Testis (tissue), 3 donors: ENCODE measurements around the gene LRRC45. TPM values are rescaled to one million over a fixed set of nuclear protein-coding genes. Genes with fewer than 3 reads are reported as not detected.

Experiments
- DNase-seq: peaks from one replicate; pipeline ENCODE4 v3.0.0-alpha.2; 2019
- H3K27ac ChIP-seq, 2 donors: fragments of 200-600 bp; sonication (generic); one replicate each; pipeline ENCODE4 v1.5.1; 2019
- H3K27me3 ChIP-seq: fragments of 200-600 bp; sonication (generic); one replicate; pipeline ENCODE4 v1.5.1; 2019
- H3K36me3 ChIP-seq: fragments of 200-600 bp; sonication (generic); one replicate; pipeline ENCODE4 v1.5.1; 2017; ENCODE audit warnings: low read depth; ENCODE audit errors: missing control alignments
- H3K4me1 ChIP-seq: fragments of 200-600 bp; sonication (generic); one replicate; pipeline ENCODE4 v1.5.1; 2019
- H3K4me3 ChIP-seq, 2 donors: fragments of 200-600 bp; sonication (generic); one replicate each; pipeline ENCODE4 v1.5.1; 2017 to 2019
- H3K9me3 ChIP-seq: fragments of 200-600 bp; sonication (generic); one replicate; pipeline ENCODE4 v1.5.1; 2017
- POLR2A ChIP-seq: fragments of 450-650 bp; IDR thresholded peaks from one replicate; pipeline ENCODE4 v1.6.1; 2017; ENCODE audit warnings: antibody characterized with exemption, mild to moderate bottlenecking, moderate library complexity
- WGBS, 2 donors: methylation state at CpG; one replicate each; pipeline ENCODE4 v1.1.5; 2018; 5-methylcytosine and 5-hydroxymethylcytosine counted together
- intact Hi-C: fragments of 100-400 bp; cut with DNase I; formaldehyde crosslinking; loops from one replicate; pipeline ENCODE4 v1.15.1; 2023; ENCODE audit warnings: low total_unique reads
- polyA plus RNA-seq: library from polyadenylated mRNA; stranded (reverse); fragments of 350-450 nt; fragmentation: Illumina TruSeq; extraction: RNeasy Lipid Tissue Mini Kit (QIAGEN cat#74804); gene quantifications from one replicate; pipeline ENCODE4 v1.2.3, GENCODE V29; 2014; ENCODE audit warnings: low read depth, low replicate concordance; ENCODE audit not compliant: insufficient read depth
- total RNA-seq, 2 donors: library from RNA; depleted of rRNA; stranded (reverse); fragments of >200 nt; gene quantifications; one replicate each; pipeline ENCODE4 v1.2.3, GENCODE V29; 2016
- TF ChIP-seq, protein P1 (sequence below), 3 experiments: fragments of 450-650 bp in 2 of 3; fragments of 200-600 bp in 1 of 3; sonication (generic) in 1 of 3; IDR thresholded peaks; one replicate each; pipeline ENCODE4 v1.5.1; 2016 to 2019; ENCODE audit warnings: antibody characterized with exemption in 3 of 3, mild to moderate bottlenecking in 2 of 3, moderate library complexity in 1 of 3

Gene LRRC45
- total and polyA plus RNA-seq, 3 donors from 2014 or later: 5.7 to 12.8 (median 10.7) TPM

DNA sequence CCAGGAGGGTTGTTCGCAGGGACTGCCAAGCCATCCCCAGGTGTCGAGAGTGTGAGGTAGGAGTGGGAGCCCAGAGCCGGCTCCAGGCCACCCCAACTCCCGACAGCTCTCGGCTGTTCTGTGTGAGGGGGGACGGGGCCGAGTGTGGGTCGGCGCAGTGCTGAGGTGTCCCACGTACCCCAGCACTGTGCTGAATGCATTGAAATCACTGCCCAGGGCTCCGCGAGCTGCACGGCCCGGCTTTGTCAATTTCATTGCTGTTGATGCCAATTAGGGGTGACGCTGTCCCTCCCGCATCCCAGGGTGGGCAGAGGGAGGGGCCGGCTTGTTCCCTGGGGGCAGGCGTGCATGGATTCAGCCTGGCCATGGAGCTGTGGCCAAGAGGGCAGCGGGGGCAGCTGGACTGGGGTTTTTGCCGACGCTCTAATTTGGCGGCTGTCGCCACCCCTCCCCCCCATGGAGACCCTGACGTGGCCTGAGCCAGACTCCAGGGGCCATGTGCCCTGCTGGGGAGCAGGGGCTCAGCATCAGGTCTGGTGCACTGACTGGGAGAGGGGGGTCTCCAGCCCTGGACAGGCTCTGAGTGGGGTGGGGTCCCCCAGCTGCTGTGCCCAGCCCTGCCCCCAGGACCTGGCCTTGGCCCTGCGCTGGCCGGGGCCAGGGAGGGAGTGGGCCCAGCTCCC is 14.7 kb upstream of the LRRC45 start:
- Histone ChIP-seq H3K4me3 (no peak overlapping the region), H3K27me3 (no peaks in the 10 kb centered on the region), H3K4me1 (peaks cover 5% of the 10 kb centered on the region), H3K27ac (no peak overlapping the region), H3K36me3 (no peaks in the 10 kb centered on the region), H3K9me3 (no peaks in the 10 kb centered on the region)
- TF ChIP-seq POLR2A: no peak
- TF ChIP-seq, protein P1, sequence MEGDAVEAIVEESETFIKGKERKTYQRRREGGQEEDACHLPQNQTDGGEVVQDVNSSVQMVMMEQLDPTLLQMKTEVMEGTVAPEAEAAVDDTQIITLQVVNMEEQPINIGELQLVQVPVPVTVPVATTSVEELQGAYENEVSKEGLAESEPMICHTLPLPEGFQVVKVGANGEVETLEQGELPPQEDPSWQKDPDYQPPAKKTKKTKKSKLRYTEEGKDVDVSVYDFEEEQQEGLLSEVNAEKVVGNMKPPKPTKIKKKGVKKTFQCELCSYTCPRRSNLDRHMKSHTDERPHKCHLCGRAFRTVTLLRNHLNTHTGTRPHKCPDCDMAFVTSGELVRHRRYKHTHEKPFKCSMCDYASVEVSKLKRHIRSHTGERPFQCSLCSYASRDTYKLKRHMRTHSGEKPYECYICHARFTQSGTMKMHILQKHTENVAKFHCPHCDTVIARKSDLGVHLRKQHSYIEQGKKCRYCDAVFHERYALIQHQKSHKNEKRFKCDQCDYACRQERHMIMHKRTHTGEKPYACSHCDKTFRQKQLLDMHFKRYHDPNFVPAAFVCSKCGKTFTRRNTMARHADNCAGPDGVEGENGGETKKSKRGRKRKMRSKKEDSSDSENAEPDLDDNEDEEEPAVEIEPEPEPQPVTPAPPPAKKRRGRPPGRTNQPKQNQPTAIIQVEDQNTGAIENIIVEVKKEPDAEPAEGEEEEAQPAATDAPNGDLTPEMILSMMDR (IDR thresholded peaks at IDR 0.05): no peak
- WGBS, 2 donors: 91 to 93% methylated on average over 16 to 21 of the region's 26 CpGs
- intact Hi-C loops: no loop called here
- DNase-seq: no peak

DNA sequence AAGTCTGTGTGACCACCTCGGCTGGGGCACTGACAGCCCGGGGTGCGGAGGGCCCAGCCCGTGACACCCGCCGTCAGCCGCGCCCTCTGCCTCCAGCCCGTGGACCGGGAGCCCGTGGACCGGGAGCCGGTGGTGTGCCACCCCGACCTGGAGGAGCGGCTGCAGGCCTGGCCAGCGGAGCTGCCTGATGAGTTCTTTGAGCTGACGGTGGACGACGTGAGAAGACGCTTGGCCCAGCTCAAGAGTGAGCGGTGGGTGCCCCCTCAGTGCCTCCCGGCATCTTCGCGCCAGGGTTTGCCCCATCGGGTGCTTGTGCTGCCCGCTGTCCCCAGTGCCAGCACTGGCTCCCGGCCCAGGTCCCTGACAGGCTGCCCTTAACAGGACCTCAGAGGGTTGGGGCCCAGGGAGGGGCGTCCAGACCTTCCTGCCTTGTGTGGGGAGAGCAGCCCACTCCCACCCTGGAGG is 14.1 kb upstream of the LRRC45 start:
- TF ChIP-seq, protein P1 (IDR thresholded peaks at IDR 0.05): no peak
- no peak for TF ChIP-seq POLR2A
- H3K9me3 ChIP-seq: no peaks in the 10 kb centered on the region
- intact Hi-C loops: no loop called here
- H3K4me1 ChIP-seq: peaks cover 6% of the 10 kb centered on the region
- WGBS, 2 donors: 95% methylated on average over 19 of the region's 28 CpGs; no CpG with 5 or more reads in 1 of the 2 donors
- H3K36me3 ChIP-seq: no peaks in the 10 kb centered on the region
- no peak overlapping the region for H3K27ac ChIP-seq
- no peaks in the 10 kb centered on the region for H3K27me3 ChIP-seq
- H3K4me3 ChIP-seq: no peak overlapping the region
- no peak for DNase-seq

DNA sequence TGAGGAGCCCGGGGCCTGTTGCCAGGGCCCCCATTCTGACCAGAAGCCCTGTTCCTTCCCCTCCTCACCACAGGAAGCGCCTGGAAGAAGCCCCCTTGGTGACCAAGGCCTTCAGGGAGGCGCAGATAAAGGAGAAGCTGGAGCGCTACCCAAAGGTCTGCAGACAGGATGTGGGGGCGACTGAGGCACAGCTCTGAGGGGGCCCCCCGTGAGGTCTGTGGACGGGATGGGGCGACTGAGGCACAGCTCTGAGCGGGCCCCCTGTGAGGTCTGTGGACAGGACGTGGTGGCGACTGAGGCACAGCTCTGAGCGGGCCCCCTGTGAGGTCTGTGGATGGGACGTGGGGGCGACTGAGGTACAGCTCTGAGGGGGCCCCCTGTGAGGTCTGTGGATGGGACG is 13.7 kb upstream of the LRRC45 start:
- H3K27ac ChIP-seq: no peak overlapping the region
- H3K4me3 ChIP-seq: no peak overlapping the region
- no peaks in the 10 kb centered on the region for H3K9me3 ChIP-seq
- intact Hi-C loops: no loop called here
- H3K27me3 ChIP-seq: no peaks in the 10 kb centered on the region
- no peak for DNase-seq
- WGBS, 2 donors: 83 to 92% methylated on average over 2 to 14 of the region's 15 CpGs
- H3K36me3 ChIP-seq: no peaks in the 10 kb centered on the region
- H3K4me1 ChIP-seq: peaks cover 6% of the 10 kb centered on the region
- TF ChIP-seq POLR2A: no peak
- TF ChIP-seq, protein P1 (IDR thresholded peaks at IDR 0.05): no peak

DNA sequence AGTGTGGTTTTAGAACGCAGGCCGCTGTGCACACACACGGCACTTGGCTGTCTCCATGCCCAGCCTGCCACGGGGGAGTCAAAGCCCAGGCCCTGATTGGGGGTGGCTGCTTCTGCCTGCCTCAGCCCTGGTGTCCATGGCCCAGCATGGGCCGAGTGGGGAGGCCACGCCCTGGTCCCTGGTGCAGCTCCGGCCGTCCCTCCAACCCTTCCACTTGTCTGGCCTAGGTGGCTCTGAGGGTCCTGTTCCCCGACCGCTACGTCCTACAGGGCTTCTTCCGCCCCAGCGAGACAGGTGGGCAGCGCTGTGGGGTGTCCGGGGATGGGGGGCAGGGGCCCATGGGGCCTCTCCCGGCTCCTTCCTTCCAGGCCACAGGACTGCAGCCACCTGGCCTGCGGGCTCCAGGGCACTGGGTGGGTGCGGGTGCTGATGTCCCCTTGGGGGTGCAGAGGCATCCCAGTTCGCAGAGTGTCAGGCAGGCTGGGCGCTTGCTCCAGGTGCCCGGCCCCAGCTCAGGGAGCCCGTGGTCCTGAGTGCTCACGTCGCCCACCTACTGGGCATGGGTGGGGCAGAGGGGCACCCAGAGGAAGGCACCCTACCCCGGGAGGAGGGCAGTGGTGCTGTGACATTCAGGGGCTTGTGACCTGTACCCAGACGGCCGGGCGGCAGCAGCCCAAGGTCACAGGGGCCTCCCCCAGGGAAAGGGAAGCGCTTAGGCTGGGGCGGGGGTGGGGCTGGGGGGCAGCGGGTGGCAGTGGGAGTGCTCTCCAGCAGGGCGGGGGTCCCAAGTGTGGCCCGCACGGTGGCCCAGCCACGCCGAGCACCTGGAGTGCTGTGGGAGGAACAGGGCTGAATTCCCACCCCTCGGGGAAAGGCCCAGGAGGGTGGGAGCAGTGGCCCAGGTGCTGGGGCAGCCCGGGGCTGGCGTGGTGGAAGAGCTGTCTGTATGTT is 12.3 kb upstream of the LRRC45 start:
- WGBS, 2 donors: 94% methylated on average over 15 to 39 of the region's 39 CpGs

More for the DNA sequence above, 12.3 kb upstream of the LRRC45 start:
- Histone ChIP-seq H3K4me3 (no peak overlapping the region), H3K27me3 (no peaks in the 10 kb centered on the region), H3K4me1 (peaks cover 6% of the 10 kb centered on the region), H3K36me3 (no peaks in the 10 kb centered on the region), H3K27ac (no peak overlapping the region), H3K9me3 (no peaks in the 10 kb centered on the region)
- intact Hi-C loops: no loop called here
- no peak for DNase-seq
- TF ChIP-seq, protein P1 (IDR thresholded peaks at IDR 0.05): no peak
- no peak for TF ChIP-seq POLR2A
